Measurements from ENCODE around the gene SSTR3.
"Not testable (repeated sequence)": the region's sequence is repeated elsewhere in the genome, so short reads cannot be mapped to it uniquely, and the experiment has no call there.

Gene SSTR3

DNA sequence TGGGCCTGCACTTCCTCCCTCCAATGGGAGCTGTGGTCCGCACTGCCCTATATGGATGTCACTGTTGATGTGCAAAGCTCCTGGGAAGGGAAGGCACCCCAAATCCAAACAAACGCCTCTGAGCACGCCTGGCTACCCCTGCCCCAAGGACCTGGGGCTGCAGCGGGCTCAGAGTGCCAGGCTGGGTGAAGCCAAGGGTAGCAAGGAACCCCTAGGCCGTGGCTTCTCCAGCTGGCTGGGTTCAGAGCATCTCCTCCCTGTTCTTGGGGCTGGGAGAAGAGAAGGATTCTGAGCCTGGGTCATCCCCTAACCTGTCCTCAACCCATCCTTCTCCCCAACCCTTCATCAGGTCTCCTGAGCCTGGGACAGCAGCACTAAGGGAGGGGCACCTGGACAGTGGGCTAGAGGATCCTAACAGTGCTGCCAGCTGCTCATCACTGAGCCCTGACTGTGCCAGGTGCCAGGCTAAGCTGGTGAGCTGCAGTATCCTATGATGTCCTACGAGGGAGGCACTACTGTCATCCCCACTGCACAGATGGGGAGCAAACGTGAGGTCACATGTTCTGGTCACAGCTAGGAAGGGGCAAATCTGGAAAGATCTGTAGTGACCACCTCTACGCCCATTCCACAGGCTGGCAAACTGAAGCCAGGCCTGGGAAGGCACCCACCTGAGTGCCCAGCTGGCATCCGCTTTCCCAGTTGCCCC, 3.0 kb downstream of the SSTR3 start:
- no peak for DNase-seq

DNA sequence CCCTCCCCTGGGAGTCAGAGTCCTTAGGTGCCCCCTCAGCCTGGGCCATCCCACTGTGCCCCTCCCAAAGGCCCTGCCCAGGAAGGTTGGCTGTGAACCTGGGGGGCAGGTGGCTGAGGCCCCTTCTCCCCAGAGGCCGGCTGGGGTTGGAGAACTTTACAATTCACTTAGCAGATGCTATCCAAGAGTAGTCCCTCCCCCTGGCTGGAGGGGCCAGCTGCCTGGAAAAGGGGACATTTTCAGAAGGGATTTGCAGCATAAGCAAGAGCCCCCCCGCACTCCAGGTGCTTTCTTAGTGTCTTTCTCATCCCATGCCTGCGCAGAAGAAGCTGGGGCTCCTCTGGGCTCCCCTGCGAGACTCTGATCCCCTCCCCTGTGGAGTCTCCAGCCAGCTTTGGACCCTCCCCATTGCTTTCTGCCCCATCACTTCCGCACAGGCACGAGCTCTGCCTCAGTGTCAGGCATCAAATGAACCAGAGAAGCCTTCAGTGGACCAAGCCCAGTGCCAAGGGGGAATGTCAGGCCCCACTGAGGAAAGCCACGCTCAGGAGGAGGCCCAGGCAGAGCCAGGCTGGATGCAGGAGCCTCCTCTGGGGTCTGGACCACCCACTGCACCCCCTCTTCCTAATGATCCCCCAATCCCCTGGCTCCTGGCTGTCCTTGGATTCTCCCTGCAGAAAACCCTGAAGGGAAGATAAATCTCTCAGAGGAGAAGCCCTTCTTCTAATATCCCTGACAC, 3.7 kb downstream of the SSTR3 start:
- no peak for DNase-seq

- DNase-seq = no peak
These were observed 4.3 kb downstream of the SSTR3 start for GRCh38 chr22:37207981-37208380.

- DNase-seq = no peak
These were observed 5.1 kb downstream of the SSTR3 start for GRCh38 chr22:37206841-37207821.

GRCh38 chr22:37206118-37206840, 6.0 kb downstream of the SSTR3 start:
- no peak for DNase-seq

GRCh38 chr22:37205046-37205445, 7.2 kb downstream of the SSTR3 start:
- DNase-seq = no peak

DNA sequence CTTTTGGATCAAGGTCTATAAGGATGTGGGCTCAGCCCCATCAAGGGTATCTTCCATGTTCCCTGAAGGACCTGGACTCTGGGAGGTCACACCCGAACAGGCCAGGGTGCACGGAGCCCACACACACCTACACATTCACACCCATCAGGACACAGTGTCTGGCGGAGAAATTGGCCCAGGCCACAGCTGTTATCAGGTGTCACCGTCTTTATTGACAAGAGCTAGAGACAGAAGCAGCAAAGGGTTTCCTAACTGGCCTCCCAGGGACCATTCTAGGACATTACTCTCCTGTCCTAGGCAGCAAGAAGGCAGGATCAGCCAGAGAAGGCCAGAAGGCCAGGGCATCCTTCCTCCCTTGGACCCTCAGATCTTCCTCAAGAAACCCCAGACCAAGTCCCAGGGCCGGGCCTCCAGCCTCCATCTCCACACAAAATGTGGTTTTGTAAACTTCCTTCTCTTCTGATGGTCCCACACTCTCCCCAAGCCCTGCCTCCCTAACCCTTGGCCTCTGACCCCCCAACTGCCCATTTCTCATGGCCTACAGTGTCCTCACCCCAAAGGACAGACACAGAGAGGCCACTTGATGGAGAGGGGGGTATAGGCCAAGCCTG, 8.1 kb downstream of the SSTR3 start:
- DNase-seq = no peak

- no peak for DNase-seq
These were observed 8.8 kb downstream of the SSTR3 start for GRCh38 chr22:37203354-37204044.

DNA sequence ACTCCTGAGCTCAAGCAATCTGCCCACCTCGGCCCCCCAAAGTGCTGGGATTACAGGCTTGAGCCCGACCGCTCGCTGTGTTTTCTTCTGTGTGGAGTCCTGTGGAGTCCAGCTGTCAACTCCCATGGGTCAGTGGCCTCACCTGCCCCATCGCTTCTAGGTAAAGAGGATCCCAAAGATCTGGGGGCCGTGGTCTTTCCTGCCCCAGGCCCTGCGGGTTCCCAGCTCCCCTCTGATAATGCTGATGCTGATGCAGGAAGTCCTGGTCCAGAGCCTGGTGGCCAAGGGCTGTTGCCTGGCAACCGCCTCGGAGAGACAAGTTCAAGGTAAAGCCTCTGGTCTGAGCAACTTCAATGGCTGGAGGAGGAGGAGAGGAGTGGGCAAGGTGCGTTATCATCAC, 9.6 kb downstream of the SSTR3 start:
- no peak for DNase-seq

GRCh38 chr22:37202001-37202555, 10.2 kb downstream of the SSTR3 start:
- DNase-seq = no peak

DNA sequence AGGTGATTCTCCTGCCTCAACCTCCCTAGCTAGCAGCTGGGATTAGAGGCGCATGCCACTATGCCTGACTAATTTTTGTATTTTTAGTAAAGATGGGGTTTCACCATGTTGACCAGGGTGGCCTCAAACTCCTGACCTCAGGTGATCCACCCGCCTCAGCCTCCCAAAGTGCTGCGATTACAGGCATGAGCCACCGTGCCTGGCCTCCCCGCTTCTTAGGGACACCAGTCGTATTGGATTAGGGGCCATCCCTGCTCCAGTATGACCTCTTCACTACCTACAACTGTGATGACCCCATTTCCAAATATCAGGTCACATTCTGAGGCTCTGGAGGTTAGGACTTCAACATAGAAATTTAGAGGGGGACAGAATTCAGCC, 10.8 kb downstream of the SSTR3 start:
- DNase-seq = not testable (repeated sequence)

GRCh38 chr22:37199760-37200108, 12.5 kb downstream of the SSTR3 start:
- DNase-seq = no peak

DNA sequence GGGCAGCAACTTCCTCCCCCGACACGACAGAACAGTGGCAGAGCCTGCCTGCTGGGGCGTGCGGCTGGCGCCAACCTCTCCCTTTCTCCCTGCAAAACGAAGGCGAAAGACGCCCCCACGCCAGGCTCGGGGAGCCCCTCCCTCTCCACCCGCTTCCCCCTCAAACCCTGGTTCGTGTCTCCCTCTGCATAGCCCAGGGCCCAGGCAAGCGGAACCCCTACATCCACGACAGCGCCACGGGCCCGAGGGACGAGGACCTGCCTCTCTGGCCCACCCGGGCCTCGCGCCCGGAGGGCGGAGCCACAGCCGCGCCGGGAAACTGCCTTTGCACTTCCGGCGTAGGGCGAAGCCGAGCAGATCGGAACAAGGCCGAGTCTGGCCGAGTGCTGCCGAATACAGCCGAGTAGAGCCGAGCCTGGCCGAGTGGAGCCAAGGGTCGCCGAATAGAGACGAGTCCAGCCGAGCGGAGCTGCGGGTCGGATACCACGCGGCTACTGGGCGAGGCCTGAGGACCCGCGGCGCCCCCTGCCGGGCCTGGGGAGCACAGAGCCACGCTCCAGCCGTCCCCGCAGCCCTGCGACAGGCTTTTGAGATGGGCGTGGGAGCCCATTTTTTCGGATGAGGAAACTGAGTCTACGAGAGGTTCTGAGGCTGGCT, 13.0 kb downstream of the SSTR3 start:
- peak; percentile 94 to 97 for DNase-seq

- peak; percentile 60 to 66 for DNase-seq
These were observed 13.8 kb downstream of the SSTR3 start for GRCh38 chr22:37198258-37199102.

- DNase-seq = no peak
These were observed 14.6 kb downstream of the SSTR3 start for GRCh38 chr22:37197451-37198257.

DNA sequence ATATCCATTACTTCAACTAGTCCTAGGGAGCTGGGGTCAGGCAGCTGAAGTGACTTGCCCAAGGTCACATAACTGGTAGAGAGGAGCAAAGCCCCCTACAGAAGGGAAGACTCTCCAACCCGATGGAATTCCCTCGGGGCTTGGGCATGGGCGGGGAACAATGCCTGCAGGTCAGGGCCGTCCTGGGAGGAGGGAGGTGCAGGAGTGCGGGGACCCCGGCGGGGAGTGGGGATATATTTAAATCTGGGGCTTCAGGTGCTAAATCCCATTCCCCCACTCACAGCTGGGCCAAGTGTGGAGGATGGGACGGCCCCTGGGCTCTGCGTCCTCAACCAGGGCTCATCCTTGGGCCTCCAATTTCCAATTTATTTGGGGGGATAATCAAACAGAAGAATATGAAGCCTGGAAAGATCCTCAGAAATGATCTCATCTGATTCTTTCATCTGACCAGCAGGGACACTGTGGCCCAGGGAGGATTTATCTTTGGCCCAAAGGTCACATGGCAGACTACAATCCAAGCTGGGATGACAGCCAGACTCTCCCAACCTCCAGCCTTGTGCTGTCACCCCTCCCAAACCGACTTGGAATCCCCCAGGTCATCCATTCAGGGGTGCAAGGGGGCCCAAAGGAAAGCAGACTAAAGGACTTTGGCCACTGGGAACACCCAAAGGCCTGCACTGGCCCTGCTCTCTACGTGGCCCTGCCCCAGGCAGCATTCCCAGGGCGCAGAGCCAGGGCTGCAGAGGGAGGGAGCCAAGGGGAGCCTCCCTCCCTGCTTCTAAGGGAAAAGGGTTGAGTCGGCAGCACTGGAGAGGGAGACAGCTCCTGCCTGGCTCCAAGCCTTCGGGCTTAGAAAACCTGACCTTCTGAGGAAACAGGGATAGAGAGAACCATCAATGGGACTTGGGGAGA, 15.5 kb downstream of the SSTR3 start:
- DNase-seq = no peak

DNA sequence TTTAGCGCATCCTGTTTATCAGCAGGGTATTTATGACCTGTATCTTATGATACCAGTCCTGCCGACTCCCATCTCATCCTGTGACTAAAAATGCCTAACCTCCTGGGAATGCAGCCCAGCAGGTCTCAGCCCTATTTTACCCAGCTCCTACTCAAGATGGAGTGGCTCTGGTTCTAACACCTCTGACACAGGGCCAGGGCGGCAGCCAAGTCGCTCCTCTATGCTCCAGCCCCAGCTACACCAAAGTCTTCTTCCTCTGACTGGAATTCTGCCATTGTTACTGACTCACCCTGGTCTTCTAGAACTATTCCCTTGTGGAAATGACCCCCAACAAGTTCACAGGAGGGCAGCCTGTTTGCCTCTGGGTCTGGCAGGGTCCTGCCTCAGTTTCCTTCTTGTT, 16.4 kb downstream of the SSTR3 start:
- DNase-seq = no peak

- DNase-seq = no peak
These were observed 17.5 kb downstream of the SSTR3 start for GRCh38 chr22:37194750-37195149.
